Measurements from ENCODE around the gene MPPED2. TPM values are rescaled to one million over a fixed set of nuclear protein-coding genes. Genes with fewer than 3 reads are reported as not detected.

Gene MPPED2
- total RNA-seq, 3 donors from 2014 or later (not counting 1 experiment from before 2014, with no cell fraction given): 0.99 to 4.2 (median 2.5) TPM

DNA sequence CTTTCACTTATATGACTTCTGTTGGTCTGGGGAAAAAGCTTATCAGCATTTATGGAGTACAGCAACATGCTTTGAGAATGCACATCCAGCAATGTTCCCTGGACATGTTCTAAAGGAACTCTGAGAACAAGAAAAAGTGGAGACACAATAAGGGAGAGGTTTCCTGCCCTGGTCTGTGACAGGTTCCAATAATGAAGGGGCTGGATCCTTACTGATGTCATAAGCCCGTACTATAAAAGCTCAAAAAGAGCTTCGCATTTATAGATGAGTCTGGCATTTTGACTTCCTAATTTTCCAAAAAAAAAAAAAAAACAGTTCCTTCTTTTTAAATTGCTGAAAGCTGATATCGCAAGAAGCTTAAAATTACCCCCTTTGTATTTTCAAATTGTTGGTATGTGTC lies 129.1 kb downstream of the MPPED2 start:
- Mint-ChIP-seq H3K4me3 (no peak overlapping the region), H3K27me3 (ENCODE audit: low read depth in 2 of 2) (peaks cover 0 to 3% of the 10 kb centered on the region in 2 donors), H3K9me3 (no peaks in the 10 kb centered on the region), H3K4me1 (peaks cover 24 to 29% of the 10 kb centered on the region in 2 donors), H3K36me3 (no peaks in the 10 kb centered on the region), H3K27ac (no peak overlapping the region)
- TF ChIP-seq, protein P1, sequence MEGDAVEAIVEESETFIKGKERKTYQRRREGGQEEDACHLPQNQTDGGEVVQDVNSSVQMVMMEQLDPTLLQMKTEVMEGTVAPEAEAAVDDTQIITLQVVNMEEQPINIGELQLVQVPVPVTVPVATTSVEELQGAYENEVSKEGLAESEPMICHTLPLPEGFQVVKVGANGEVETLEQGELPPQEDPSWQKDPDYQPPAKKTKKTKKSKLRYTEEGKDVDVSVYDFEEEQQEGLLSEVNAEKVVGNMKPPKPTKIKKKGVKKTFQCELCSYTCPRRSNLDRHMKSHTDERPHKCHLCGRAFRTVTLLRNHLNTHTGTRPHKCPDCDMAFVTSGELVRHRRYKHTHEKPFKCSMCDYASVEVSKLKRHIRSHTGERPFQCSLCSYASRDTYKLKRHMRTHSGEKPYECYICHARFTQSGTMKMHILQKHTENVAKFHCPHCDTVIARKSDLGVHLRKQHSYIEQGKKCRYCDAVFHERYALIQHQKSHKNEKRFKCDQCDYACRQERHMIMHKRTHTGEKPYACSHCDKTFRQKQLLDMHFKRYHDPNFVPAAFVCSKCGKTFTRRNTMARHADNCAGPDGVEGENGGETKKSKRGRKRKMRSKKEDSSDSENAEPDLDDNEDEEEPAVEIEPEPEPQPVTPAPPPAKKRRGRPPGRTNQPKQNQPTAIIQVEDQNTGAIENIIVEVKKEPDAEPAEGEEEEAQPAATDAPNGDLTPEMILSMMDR (IDR thresholded peaks at IDR 0.05): no peak
- no peaks in the 10 kb centered on the region for H3K9me3 ChIP-seq (ENCODE audit: control insufficient read depth, insufficient read depth, low read length)
- DNase-seq: no peak
- intact Hi-C loops (cut with micrococcal nuclease): no loop called here
- no peaks in the 10 kb centered on the region for H3K36me3 ChIP-seq (ENCODE audit: control insufficient read depth, insufficient read depth, low read length)
- no peaks in the 10 kb centered on the region for H3K4me1 ChIP-seq (ENCODE audit: control insufficient read depth, insufficient read depth, low read length)
- no peaks in the 10 kb centered on the region for H3K27me3 ChIP-seq (ENCODE audit: control insufficient read depth, insufficient read depth, low read length)
- no peak overlapping the region for H3K4me3 ChIP-seq (ENCODE audit: low read length)
- ATAC-seq: no peak
- H3K27ac ChIP-seq (ENCODE audit: low read length): no peak overlapping the region
- 91% methylated on average over 2 of the region's 3 CpGs for WGBS (ENCODE audit: insufficient coverage)

DNA sequence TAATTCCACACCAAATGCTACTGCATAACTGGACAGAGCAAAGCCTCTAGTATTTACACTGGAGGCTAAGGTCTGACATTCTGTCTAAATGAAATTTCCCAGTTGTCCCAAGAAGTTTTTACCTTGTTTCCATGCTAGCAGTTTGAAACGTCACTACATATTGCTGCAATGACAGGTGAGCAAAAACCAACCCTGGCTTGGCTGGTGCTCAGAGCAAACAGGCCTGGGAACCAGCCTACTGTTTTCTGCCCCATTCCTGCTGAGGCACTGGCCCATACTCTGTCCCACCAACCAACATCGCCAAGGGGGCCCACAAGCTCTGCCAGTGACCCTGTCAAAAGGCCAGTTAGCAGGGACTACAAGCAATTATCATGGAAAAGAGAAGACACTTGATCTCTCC lies 131.1 kb downstream of the MPPED2 start:
- TF ChIP-seq, protein P1 (IDR thresholded peaks at IDR 0.05): no peak
- DNase-seq (no peak), ATAC-seq (no peak)
- no peaks in the 10 kb centered on the region for H3K27me3 ChIP-seq (ENCODE audit: control insufficient read depth, insufficient read depth, low read length)
- WGBS (ENCODE audit: insufficient coverage): 86% methylated on average over 2 of the region's 2 CpGs
- H3K4me1 Mint-ChIP-seq: peaks cover 27 to 29% of the 10 kb centered on the region in 2 donors
- no peaks in the 10 kb centered on the region for H3K9me3 Mint-ChIP-seq
- no peaks in the 10 kb centered on the region for H3K9me3 ChIP-seq (ENCODE audit: control insufficient read depth, insufficient read depth, low read length)
- H3K27ac Mint-ChIP-seq: no peak overlapping the region
- no peak overlapping the region for H3K27ac ChIP-seq (ENCODE audit: low read length)
- peaks cover 0 to 3% of the 10 kb centered on the region in 2 donors for H3K27me3 Mint-ChIP-seq (ENCODE audit: low read depth in 2 of 2)
- no peak overlapping the region for H3K4me3 ChIP-seq (ENCODE audit: low read length)
- intact Hi-C loops (cut with micrococcal nuclease): no loop called here
- H3K36me3 Mint-ChIP-seq: no peaks in the 10 kb centered on the region
- no peaks in the 10 kb centered on the region for H3K4me1 ChIP-seq (ENCODE audit: control insufficient read depth, insufficient read depth, low read length)
- H3K4me3 Mint-ChIP-seq: no peak overlapping the region
- no peaks in the 10 kb centered on the region for H3K36me3 ChIP-seq (ENCODE audit: control insufficient read depth, insufficient read depth, low read length)

DNA sequence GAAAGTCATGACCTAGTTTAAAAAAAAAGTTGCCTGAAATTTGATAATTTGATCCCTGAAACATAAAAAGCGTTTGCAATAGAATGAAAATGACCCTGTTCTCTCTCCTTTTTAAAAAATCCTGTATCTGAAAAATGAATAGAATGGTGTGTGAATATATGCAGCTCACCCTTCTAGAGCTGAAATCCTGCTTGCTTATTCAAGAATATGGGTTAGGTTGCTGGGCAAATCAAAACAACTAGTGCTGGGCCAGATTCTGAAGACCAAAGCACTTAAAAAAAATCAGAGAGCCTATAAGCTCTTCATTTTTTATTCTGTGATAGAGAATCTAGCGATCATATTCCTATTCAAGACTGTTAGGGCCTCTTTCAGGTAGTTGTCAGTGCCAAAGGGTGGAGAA lies 131.6 kb downstream of the MPPED2 start:
- Mint-ChIP-seq H3K27ac (no peak overlapping the region), H3K36me3 (no peaks in the 10 kb centered on the region), H3K9me3 (no peaks in the 10 kb centered on the region), H3K4me1 (peaks cover 22 to 24% of the 10 kb centered on the region in 2 donors), H3K4me3 (no peak overlapping the region), H3K27me3 (ENCODE audit: low read depth in 2 of 2) (peaks cover 0 to 3% of the 10 kb centered on the region in 2 donors)
- Histone ChIP-seq H3K4me1 (ENCODE audit: control insufficient read depth, insufficient read depth, low read length) (no peaks in the 10 kb centered on the region), H3K9me3 (ENCODE audit: control insufficient read depth, insufficient read depth, low read length) (no peaks in the 10 kb centered on the region), H3K27me3 (ENCODE audit: control insufficient read depth, insufficient read depth, low read length) (no peaks in the 10 kb centered on the region), H3K27ac (ENCODE audit: low read length) (no peak overlapping the region), H3K36me3 (ENCODE audit: control insufficient read depth, insufficient read depth, low read length) (no peaks in the 10 kb centered on the region), H3K4me3 (ENCODE audit: low read length) (no peak overlapping the region)
- WGBS (ENCODE audit: insufficient coverage): 100% methylated on average over 1 of the region's 2 CpGs
- intact Hi-C loops (cut with micrococcal nuclease): no loop called here
- ATAC-seq: no peak
- TF ChIP-seq, protein P1 (IDR thresholded peaks at IDR 0.05): no peak
- no peak for DNase-seq

DNA sequence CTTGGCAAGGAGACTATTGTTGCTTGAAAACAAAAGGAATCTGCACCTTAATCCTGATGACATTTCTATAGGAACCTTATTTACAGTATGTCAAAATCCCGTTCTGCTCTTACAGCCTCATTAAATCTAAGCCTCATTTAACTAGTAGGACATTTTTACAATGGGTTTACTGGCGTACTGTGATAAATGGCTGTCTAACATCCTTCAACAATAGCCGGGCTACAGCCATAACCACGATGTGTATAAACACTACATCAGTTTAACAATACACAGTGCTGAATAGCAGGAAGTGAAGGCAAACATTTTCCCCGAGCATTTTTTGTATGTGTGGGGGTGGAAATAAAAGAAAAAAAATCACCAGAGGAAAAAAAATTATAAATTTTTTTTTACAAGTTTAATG lies 132.0 kb downstream of the MPPED2 start:
- Mint-ChIP-seq H3K27ac (no peak overlapping the region), H3K9me3 (no peaks in the 10 kb centered on the region), H3K4me3 (no peak overlapping the region), H3K27me3 (ENCODE audit: low read depth in 2 of 2) (peaks cover 0 to 3% of the 10 kb centered on the region in 2 donors), H3K36me3 (no peaks in the 10 kb centered on the region), H3K4me1 (peaks cover 17 to 20% of the 10 kb centered on the region in 2 donors)
- 77% methylated on average over 3 of the region's 5 CpGs for WGBS (ENCODE audit: insufficient coverage)
- H3K4me3 ChIP-seq (ENCODE audit: low read length): no peak overlapping the region
- ATAC-seq (no peak), DNase-seq (no peak)
- TF ChIP-seq, protein P1 (IDR thresholded peaks at IDR 0.05): no peak
- no peaks in the 10 kb centered on the region for H3K27me3 ChIP-seq (ENCODE audit: control insufficient read depth, insufficient read depth, low read length)
- H3K4me1 ChIP-seq (ENCODE audit: control insufficient read depth, insufficient read depth, low read length): no peaks in the 10 kb centered on the region
- intact Hi-C loops (cut with micrococcal nuclease): no loop called here
- H3K9me3 ChIP-seq (ENCODE audit: control insufficient read depth, insufficient read depth, low read length): no peaks in the 10 kb centered on the region
- no peak overlapping the region for H3K27ac ChIP-seq (ENCODE audit: low read length)
- no peaks in the 10 kb centered on the region for H3K36me3 ChIP-seq (ENCODE audit: control insufficient read depth, insufficient read depth, low read length)

All from natural killer cell (primary cell).